Chondrocyte (in vitro differentiated cells): ENCODE data around the gene FAM168B. TPM values are rescaled to one million over a fixed set of nuclear protein-coding genes. Genes with fewer than 3 reads are reported as not detected.

Source experiments
- DNase-seq: peaks from one replicate; pipeline ENCODE4 v3.0.0; 2021; ENCODE audit warnings: mixed read lengths, low spot score
- H3K27ac Mint-ChIP-seq: one replicate; pipeline ENCODE4 v1.8.0; 2021; ENCODE audit warnings: mild to moderate bottlenecking, moderate library complexity, mixed read lengths; ENCODE audit not compliant: unreplicated experiment
- H3K27me3 Mint-ChIP-seq: 2 replicates; pipeline ENCODE4 v1.8.0; 2021; ENCODE audit warnings: low read depth, mixed read lengths
- H3K36me3 Mint-ChIP-seq: 2 replicates; pipeline ENCODE4 v1.8.0; 2021; ENCODE audit warnings: low read depth, mixed read lengths
- H3K4me1 Mint-ChIP-seq: 2 replicates; pipeline ENCODE4 v1.8.0; 2021; ENCODE audit warnings: low read depth, mild to moderate bottlenecking, mixed read lengths
- H3K4me3 Mint-ChIP-seq: one replicate; pipeline ENCODE4 v1.8.0; 2021; ENCODE audit warnings: mild to moderate bottlenecking, moderate library complexity, mixed read lengths; ENCODE audit not compliant: unreplicated experiment
- H3K9me3 Mint-ChIP-seq: 2 replicates; pipeline ENCODE4 v1.8.0; 2021; ENCODE audit warnings: low read depth, mixed read lengths
- CTCF ChIP-seq: fragments of 200-600 bp; sonication (generic); IDR thresholded peaks from 2 replicates; pipeline ENCODE4 v1.5.0; 2021; ENCODE audit warnings: antibody characterized with exemption, mild to moderate bottlenecking, moderate library complexity
- total RNA-seq: library from RNA; stranded (reverse); gene quantifications from 3 replicates; pipeline ENCODE4 v1.2.1, GENCODE V29; 2021

FAM168B gene
- total RNA-seq, 1 donor from 2014 or later: 111 TPM

GRCh38 chr2:131056204-131056931 is 36.9 kb downstream of the FAM168B start:
- Mint-ChIP-seq H3K27ac (peak overlapping the region; percentile 82), H3K9me3 (no peaks in the 10 kb centered on the region), H3K4me3 (no peak overlapping the region), H3K4me1 (peaks cover 34% of the 10 kb centered on the region), H3K27me3 (no peaks in the 10 kb centered on the region), H3K36me3 (peaks cover 29% of the 10 kb centered on the region)
- DNase-seq: no peak
- TF ChIP-seq CTCF: no peak

DNA sequence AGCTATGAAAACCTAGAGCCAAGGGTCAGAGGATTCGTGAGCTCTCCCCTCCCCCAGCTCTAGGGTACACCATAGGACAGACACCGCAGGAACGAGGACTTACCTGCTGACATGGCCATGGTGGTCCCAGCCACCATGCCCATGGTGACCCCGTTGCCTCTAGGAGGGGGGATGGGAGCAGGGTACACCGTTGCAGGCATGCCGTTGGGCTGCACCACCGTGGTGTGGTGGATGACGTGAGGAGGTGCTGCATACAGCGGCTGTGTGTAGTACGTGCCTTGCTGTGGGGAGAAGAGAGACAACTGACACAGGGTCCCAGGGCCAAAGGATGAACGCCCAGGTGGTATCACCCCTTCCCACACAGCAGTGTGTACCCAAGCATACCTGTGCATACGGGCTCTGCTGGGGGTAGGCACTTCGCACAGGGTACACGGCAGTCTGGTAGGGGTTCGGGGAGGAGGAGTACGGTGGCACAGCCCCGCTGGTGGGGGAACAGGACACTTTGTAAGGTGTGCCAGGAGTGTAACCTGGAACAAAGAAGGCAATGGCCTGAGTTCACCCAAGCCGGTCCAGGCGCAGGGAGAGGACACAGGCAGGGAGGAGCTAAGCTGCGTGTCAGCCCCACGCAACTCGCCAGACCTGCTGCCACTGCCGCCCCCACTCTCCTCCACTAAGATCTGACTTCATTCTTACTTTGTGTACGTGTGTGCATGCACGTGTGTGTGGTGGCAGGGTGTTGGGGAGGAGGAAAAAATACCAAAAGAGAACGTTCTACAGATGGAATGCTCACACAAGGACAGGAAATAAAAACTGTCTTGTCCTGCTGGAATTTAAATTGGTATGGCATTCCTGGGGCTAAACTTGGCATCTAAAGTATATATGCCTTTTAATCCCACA is 37.8 kb downstream of the FAM168B start:
- H3K4me1 Mint-ChIP-seq: peaks cover 30% of the 10 kb centered on the region
- no peak for TF ChIP-seq CTCF
- H3K27ac Mint-ChIP-seq: peak overlapping the region; percentile 82
- H3K27me3 Mint-ChIP-seq: no peaks in the 10 kb centered on the region
- peaks cover 32% of the 10 kb centered on the region for H3K36me3 Mint-ChIP-seq
- H3K4me3 Mint-ChIP-seq: no peak overlapping the region
- DNase-seq: no peak
- no peaks in the 10 kb centered on the region for H3K9me3 Mint-ChIP-seq

GRCh38 chr2:131054488-131054887 is 38.8 kb downstream of the FAM168B start:
- Mint-ChIP-seq H3K27me3 (no peaks in the 10 kb centered on the region), H3K4me3 (no peak overlapping the region), H3K4me1 (peaks cover 30% of the 10 kb centered on the region), H3K36me3 (peaks cover 35% of the 10 kb centered on the region), H3K27ac (no peak overlapping the region), H3K9me3 (no peaks in the 10 kb centered on the region)
- TF ChIP-seq CTCF: no peak
- no peak for DNase-seq

- H3K27me3 Mint-ChIP-seq: no peaks in the 10 kb centered on the region
- no peak overlapping the region for H3K4me3 Mint-ChIP-seq
- TF ChIP-seq CTCF: no peak
- H3K36me3 Mint-ChIP-seq: peaks cover 40% of the 10 kb centered on the region
- H3K27ac Mint-ChIP-seq: no peak overlapping the region
- DNase-seq: no peak
- no peaks in the 10 kb centered on the region for H3K9me3 Mint-ChIP-seq
- H3K4me1 Mint-ChIP-seq: peaks cover 25% of the 10 kb centered on the region
Measured at GRCh38 chr2:131052741-131053263, 40.5 kb downstream of the FAM168B start.

- H3K4me1 Mint-ChIP-seq: peaks cover 9% of the 10 kb centered on the region
- H3K36me3 Mint-ChIP-seq: peaks cover 44% of the 10 kb centered on the region
- TF ChIP-seq CTCF: no peak
- no peak for DNase-seq
- no peaks in the 10 kb centered on the region for H3K27me3 Mint-ChIP-seq
- H3K4me3 Mint-ChIP-seq: no peak overlapping the region
- H3K9me3 Mint-ChIP-seq: no peaks in the 10 kb centered on the region
- no peak overlapping the region for H3K27ac Mint-ChIP-seq
Measured at GRCh38 chr2:131050896-131051295, 42.4 kb downstream of the FAM168B start.
